Measurements from ENCODE around the gene CD55.

DNA sequence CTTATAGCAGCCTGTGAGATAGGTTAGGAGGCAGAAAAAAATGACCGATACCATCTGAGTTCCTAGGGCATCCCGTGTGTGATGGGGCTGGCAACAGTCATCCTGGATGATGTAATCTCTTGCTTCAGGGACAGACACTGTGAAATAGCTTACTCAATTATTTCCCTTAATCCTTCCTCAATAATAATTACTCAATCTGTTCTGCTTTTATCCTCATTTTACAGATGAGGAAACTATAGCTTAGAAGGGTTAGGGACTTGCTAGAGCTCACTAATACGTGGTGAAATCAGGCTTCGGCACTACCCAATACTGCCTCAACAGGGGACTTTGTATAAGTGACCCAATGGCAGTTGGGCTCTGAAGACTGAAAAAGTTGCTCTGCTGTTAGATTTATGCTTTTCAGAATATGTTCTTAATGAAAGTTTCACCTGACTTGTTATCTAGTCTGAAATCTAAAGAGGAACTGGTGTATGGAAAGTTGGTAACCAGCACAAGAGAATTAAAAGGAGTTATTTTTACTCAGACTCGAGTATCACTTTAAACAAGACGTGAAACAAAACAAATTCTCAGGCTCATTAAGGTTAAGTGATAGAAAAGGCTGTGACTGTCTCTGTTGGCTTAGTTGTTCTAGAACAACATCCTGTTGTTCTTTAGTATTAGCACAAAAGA is 14.4 kb downstream of the CD55 start:
- TF ChIP-seq POLR2A (IDR thresholded peaks at IDR 0.05; ENCODE audit: low read depth, low read length) (no peak), POLR2AphosphoS5 (IDR thresholded peaks at IDR 0.05; ENCODE audit: low read depth, low read length) (no peak), POU2F2 (IDR thresholded peaks at IDR 0.05; ENCODE audit: low read depth, low read length) (no peak), TAF1 (IDR thresholded peaks at IDR 0.05; ENCODE audit: low read depth, low read length) (no peak)

Data from GM12891 (cell line).